HCEC 1CT (cell line): ENCODE measurements around the gene UNC79.

Experiments used
- DNase-seq: peaks from one replicate; pipeline ENCODE4 v3.0.0-alpha.2; 2017

Gene UNC79

DNA sequence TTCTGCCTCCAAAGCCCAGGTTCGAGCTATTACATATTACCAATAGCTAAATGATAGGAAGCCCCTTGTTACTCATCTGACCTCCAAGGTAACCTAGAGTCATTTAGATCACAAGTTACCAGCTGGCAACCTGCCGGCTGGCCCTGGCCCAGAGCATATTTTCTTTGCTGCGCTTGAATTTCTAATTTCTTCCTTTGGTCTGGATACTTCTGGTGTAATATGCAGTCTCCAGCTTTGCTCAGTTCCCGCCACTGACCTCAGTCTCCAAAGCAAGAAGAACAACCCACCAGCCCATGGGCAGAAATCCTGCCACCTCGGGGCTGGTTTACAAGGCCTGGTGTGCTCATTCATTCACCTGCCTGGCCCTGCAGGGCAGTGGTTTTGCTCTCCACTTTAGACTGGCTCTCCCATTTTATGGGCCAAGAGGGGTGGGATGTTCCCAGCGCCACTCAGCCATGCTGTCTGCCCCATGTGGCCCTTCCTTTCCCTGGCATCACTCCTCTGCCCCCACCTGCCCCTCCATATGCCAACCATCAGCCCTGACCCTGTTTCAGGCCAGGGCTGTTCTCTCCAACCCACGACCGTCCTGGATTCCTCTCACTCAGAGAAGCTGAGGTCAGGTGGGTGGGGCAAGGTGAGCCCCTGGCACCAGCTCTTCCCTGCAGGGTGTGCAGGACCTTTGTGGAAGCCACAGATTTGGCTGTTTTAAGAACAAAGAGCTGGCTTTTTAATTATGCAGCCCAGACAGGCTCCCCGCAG lies 281.5 kb downstream of the UNC79 start:
- no peak for DNase-seq

DNA sequence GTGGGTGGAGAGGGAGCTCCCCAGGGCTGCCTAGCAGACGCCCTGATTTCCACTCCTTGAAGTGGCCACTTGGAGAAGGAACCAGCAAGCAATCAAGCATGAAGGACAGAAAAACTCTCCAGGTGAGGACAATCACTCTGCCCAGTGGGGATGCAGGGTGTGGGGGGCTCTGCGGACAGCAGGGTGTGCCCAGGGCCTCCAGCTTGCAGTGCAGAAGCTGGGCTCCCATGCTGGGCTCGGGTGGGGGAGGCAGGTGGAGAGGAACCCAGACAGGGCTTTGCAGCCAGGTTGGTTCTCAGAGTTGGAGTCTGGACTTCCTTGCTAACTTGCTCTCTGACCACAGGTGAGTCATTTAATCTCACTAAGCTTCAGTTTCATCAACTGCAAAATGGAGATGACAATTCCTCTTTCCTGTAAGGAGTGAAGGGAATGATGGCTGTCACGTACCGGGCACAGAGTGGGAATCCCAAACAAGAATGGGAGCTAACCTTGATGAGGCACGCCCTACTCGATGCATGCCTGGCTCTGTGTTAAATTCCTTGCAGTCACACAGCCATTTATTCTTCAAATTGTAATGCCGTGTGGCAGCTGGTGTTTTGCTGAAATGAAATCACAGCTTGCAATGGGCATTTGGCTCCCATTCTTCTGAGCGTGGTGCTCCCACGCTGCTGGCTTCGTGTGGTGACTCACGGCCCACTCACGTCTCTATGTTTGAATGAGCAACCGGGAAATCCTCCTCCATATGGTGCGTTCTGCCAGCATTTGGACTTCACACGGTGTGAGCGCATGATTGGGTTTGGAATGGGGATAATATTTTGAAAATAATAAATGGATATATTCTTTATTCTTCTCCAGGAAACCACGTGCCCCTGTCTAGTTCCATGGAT lies 282.3 kb downstream of the UNC79 start:
- DNase-seq, result no peak

DNA sequence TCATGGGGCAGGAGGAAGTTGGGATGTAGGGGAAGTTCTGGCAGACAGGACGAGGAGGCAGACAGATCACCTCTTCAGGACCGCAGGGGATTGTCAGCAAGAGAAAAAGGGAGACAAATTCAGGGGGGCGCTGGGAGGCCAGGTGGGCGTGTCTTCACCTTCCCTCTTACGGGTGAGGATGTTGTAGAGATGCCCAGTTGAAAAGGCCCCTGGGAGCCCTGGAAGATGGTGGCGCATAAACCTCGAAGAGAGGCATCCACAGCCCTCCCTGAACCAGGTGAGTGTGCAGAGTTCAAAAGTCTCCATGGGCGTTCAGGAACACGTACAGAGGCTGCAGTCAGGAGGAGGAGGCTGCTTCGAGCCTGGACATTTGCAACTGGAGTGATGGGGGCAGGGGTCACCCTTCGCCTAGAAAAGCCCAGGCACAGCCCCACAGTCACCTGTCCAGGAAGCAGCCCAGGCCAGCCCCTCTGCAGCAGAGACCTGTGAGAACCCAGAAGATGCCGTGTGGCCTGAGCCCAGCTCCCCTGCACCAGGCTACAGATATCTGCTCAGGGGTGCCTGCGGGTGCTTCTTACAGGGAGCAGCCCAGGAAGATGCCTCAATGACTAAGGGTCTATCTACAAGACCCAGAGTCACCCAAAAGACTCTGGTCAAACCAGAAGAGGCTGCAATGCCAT lies 283.1 kb downstream of the UNC79 start:
- DNase-seq, result no peak

DNA sequence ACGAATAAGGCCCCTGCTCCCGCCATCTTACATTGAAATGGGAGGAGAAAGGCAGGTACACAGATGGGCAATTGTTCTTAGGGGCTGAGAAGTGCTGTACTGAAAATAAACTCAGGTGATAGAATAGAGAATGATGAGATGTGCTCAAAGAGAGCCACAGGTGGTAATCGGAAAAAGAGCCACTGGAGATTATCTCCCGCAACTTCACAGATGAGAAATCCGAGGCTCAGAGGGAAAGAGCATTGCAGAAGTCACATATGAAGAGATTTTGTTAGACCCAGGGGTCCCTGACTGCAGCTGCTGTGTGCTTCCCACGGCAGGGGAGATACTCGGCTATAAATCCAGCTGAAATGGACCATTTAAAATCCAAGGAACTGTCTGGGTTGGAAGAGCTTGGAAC lies 283.9 kb downstream of the UNC79 start:
- DNase-seq, result no peak

DNA sequence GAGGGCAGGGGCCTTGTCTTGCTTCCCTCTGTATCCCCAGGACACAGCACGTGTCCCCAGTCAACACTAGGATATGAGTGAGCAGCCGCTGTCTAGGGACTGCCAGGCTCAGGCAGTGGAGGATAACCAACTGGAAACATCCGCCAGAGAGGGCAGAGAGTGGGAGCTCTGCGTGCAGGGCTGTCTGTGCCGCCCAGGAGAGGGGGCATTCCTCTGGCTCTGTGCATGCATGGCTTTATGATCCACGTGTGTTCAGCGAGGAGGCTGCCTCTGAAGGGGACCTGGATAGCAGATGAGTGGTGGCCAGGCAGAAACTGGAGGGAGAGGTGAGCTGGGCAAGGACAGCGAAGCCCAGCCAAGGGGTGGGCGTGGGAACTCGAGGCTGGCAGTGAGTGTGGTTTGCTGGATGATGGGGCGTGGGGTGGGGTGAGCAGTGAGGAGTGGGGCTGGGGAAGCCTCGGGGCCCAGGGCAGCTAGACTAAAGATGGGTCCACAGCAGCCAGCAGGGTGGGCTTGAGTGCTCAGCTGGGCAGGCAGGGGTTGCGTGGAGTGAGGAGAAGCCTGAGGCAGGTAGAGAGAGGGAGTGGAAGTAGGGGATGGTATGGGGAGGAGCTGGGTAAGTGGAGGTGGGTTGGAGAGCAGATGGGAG lies 284.7 kb downstream of the UNC79 start:
- DNase-seq, result no peak

DNA sequence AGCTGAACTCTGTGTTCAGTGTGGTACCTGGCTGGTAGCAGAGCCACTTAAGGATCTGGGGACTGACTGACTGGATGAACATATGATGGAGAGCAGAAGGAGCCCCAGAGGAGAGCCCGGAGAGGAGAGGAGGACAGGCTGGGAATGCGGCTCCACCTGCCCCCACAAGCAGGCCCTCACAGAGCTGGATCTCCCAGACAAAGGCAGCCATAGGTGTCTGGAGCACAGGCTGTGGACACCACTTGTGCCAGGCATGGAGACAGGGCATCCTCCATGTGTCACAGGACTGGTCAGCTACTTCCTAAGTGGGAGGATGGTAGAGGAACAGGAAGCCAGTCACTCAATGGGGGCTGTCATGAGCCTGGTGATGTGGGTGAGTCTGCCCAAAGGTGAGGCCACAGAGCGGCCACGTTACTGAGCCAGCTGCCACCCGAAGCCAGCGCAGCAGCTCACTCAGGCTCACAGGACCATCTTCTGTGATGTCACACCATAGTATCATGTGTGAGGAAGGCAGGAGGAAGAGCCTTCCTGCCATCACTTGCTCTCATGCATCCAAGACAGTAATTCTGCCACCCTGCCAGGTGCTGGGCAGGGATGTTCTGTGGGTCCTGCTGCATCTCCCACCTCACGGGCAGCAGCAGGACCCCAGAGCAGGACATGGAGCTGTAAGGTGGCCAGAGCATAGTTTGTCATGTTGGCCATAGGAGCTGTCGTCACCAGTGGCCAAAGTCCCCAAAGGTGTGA lies 285.4 kb downstream of the UNC79 start:
- DNase-seq, result no peak

DNA sequence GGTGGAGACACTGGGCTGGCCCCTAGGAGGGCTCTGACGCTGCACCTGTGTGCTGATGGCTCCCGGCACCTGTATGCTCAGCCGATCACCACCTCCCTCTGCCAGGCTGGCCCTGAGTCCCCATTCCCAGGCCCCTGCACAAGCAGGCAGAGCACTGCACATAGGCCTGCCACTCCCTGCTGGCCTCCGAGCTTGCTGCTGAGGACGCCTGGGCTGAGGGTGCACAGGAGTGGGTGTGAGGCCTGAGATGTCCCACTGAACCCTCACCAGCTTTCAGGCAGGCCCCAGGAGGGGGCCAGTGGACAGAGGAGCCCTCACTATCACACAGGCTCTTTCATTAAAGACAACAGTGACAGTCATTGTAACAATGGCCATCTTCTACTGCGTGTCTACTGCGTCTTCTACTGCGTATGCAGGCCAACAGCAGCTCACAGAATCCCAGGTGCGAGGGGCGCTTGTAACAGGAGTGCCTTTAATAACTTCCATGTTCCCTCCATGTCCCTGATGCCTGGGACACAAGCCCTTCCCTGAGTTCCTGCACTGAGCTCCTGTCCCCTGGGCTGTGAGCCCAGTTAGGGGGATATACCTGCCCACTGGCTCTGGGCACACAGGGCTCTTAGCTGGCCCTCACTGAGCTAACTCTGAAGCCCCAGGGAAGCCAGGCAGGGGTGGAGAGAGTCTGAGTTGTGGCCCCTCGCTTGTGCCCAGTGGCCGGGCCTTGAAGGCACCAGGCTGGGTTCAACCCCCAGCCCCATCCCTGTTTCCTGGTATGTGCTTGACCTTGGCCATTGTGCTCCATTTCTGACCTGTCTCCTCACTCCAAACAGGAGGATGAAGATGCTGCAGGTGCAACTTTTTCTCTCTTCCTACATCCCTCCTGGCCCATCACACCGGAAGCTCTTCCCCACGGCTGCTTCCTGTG lies 286.3 kb downstream of the UNC79 start:
- DNase-seq, result no peak

DNA sequence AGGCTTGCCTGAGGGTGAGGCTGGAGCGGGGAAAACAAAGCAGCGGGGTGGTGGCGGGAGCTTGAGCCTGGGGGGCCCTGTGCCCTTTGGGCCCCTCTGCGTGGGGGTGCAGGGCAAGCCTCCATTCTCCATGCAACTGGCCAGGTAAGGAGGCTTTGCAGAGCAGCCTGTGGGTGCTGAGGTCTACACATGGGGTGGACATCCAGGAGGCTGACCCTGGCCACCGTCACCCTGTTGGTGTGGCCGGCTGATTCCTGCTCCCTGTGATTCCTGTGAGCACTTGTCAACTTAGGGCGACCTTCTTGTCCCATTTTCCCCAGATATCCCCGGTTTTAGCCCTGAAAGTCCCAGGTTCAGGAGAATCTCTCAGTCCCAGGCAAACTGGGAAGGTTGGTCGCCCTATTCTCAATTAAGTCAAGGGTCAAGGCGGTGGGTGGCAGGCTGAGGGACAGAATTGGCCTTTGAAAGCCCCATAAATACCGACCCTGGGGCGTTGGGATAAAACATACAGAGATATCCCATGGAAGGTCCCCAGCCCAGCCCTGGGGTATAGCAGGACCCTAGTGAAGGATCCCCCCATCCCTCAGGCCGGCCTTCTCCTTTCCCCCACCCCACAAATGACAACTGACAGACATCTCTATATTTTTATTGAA lies 287.1 kb downstream of the UNC79 start:
- DNase-seq, result no peak

DNA sequence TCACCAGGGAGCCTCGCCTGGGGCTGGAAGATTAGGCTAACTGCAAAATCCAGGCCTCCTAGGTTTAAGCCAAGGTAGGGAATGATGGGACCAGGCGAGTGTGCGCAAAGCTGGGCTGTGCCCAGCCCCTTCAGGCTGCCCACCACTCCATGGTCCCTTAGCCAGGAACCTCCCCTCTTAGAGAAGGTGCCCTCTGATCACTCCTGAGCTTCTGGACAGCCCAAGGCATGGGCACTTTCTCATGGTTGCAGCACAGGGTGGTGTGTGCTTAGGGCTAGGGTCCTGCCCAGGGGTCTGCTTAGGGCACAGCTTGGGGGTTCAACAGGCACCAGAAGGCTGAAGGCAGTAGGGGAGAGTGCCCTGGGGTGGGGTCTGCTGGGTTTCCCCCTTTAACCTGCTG lies 288.5 kb downstream of the UNC79 start:
- no peak for DNase-seq

DNA sequence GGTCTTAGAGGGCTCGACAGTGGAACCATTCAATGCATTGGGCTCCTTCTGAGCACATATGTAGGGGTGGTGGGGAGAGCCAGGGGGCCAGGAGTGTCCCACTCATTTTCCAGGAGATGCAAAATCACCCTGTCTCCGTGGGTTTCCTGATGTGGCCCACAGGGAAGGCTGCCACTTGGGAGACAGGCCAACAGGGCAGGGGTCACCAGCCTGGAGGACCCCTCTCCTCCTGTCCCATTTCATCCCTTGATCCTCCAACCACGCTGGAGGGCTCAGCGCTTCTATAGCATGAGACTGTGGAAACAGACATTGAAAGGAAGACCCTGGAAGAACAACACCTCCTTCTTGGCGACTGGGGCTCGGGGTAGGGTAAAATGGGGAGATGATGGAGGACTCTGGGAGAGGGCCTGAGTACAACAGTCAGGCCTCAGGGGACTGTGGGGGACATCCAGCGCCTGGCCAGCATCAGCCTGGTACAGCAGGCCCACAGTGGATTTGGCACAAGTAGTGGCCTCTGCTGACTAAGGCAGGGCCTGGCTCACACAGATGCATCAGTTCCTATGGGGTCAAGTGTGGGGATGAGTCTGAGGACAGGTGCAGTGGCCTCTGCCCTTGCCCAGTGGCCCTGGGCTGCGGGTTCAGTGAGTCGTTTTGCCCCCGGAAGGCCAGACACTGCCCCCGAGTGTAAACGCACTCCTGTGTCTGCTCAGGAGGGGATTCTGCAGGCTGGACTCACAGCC lies 289.5 kb downstream of the UNC79 start:
- DNase-seq, result no peak

DNA sequence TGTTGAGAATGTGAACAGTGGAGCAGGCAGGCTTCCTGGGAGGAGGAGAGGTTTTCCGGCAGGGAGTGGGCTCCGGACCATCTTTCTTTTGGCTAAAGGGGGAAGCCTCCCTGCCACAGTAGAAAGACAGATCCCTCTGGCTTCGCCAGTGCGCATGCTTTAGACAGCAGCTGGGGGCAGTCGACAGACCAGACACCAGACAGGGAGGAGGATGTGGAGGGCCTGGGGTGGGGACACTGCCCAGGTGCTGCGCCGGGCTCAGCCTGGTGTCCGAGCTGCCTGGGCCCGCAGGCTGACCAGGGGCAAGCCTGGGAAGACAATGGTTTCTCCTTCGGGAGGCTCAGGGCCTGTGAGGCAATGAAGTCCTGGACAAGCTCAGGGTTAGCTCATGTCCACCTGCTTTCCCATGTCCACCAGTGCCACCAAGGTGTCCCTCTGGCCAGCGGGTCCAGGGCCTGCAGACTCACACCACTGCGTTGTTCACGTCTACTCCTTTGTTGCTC lies 290.3 kb downstream of the UNC79 start:
- no peak for DNase-seq

DNA sequence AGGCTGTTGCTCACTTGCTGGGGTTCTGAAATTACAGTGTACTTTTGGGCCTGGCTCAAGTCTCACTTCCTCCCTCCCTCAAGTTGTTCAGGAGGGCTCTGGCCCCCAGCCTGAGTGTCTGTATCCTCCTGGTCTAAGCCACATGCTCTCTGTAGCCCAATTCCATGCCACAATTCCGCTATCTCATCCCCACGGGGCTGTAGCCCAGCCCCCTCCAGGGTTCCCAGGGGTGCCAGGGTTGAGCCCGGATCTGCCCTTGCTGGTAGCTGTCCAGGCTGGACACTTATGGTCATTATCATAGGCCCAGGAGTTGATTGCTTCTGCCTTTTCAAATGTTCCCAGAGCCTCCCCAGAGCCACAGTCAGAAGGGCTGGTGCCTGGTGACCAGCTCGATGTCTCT lies 292.3 kb downstream of the UNC79 start:
- DNase-seq, result no peak

DNA sequence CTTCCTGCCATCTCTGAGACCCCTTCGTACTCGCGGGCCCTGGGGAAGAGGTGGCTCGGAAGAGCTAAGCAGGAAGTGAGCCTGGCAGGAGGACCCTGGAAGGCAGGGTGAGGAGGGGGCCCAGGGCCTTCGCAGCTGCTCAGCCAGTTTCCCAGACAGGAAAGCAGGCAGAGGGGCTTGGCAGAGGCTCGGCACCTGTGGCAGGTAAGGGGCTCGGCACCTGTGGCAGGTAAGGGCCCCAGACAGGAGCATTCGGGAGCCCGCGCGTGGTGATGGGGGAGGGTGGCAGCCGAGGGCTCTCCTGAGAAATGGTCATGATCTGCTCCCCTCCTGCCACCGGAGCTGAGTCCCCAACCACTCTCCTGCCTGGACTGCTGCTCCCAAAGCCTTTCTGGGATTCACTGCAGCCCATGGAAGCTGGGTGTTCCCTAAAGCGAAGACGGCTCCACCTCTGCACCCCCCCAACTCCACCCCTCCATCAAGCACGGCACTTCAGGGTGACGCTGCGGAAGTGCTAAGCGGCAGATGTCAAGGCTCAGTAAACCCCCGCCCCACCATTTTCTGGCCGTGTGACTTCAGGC lies 294.4 kb downstream of the UNC79 start:
- DNase-seq, result no peak

DNA sequence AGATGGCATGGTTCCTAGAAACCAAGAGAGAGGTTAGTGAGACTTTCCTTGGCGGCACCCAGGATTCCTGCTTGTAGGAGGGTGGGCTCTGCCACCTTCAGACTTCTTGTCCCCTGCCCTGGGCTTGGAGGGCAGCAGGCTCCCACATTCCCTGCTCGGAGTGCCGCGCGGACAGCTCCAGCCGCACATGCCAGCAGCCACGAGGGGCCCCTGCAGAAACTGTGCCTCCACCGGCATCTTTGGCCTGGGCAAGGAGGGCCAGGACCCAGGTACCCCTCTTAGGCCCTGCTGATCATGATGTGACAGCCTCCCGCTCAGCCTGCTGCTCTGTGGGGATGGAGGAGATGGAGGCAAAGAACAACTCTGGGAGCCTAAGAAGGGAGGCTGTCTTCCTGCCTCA lies 295.3 kb downstream of the UNC79 start:
- no peak for DNase-seq

DNA sequence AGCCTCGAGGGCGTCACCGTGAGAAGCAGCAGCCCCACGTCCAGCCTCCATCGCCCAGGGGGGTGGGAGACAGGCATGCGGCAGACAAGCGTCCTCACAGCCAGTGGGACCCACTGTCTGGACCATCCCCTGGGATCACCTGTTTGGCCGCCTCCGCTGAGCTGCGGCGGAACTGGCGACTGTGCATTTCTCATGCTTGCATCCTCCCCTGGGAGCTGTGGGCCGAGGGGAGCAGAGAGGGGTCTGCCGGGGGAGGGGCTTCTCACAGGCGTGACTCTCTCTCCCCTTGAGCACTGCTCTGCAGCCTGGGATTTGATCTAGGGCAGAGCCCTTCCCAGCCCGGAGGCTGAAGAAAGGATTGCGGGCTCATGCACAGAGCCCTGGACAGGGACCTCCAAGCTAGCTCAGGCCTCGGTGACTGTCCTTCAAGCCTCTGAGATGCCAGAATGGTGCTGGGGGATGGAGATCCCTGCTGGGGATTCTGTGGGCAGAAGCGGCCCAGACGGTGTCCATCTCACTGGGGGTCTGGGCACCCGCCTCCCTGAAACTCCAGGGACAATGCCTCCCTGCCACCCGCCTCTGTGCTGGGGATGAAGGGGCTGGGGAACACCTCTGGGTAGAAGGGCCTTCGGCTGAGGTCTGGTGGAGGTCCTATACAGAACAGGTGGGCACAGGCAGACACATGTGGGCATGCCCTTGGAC lies 296.5 kb downstream of the UNC79 start:
- DNase-seq, result no peak

DNA sequence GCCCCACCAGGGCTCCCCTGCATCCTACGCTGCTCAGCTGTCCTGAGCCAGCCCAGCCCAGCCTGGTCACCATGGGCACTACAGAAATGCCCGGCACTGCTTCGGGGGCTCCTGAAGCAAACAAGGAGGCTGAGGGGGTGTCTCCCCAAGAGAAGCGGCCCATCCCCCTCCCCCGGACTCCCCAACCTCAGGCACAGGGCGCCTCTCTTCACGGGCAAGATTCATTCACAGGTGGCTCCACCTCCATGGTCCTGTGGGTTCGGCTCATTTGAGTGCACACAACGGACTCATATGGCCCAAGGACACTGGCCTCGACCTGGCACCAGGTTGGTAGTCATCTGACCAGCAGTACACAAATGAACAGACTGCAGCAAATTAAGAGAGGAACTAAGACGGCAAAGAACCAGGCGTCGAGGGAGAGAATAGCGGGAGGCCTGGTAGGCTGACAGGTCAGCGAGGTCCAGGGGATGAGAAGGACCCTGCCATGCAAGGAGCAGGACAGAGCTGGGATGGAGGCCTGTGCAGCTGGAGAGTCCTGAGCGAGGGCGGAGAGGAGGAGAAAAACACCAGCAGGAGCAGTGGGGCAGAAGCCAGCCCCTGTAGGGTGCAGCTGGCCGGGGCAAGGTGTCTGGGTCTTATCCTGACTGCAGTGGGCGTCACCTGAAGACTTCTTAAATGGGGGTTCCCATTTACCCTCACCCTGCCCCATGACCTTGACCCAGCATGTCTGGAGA lies 297.3 kb downstream of the UNC79 start:
- DNase-seq, result no peak

DNA sequence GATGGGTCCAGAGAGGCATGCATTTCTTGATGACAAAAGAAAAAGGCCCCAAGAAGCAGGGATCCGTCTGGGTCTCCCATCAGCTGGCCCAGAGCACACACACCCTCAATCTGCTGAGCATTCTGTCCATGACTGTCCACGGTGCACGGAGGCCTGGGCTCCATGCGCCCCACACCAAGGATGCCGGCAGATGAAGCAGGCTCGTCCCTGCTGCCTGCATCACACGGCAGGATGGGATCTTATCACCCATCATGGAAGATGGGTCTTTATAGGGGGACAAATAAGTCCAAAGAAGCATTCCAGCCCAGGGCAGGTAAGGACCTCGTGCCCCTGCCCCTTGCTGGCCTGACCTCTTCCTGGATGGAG lies 297.9 kb downstream of the UNC79 start:
- no peak for DNase-seq

DNA sequence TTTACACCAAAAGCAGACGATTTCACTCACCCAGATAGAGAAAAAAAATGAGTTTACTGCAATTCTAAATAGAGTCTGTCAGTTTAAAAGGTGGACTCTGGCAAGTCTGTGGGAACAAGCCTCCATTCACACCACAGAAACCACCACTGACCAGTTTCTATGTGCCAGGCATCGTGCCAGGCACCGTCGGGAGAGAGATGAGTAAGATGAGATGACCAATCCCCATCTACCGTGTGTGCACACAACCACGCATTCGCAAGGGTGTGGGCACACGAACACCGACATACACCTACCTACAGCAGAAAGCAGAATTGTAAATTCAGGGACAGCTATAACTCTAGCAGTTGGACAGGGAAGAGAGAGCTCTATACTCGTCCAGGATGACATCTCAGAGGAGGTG lies 299.3 kb downstream of the UNC79 start:
- DNase-seq, result no peak
